RWPE1 (cell line): Measurements from ENCODE around the gene NUB1.

Experiments
- CTCF ChIA-PET: fragments of 350-600 bp; sonication (Branson Sonifier 250); formaldehyde crosslinking; extraction: SDS; loops from one replicate; lab custom pipeline; 2021; lab: Yijun Ruan, JAX
- POLR2A ChIA-PET: fragments of 400-600 bp; formaldehyde crosslinking; extraction: SDS; loops from one replicate; lab custom pipeline; 2020; ENCODE audit warnings: antibody characterized with exemption; ENCODE audit not compliant: low non-redundant PET; lab: Yijun Ruan, JAX
- DNase-seq: peaks from one replicate; pipeline ENCODE4 v3.0.0; 2012; ENCODE audit warnings: low spot score
- H3K27ac ChIP-seq: fragments of 450-650 bp; 2 replicates; pipeline ENCODE4 v1.5.1; 2017
- CTCF ChIP-seq: fragments of 450-650 bp; conservative IDR thresholded peaks from 2 replicates; pipeline ENCODE4 v1.5.1; 2017; ENCODE audit warnings: low read depth, mild to moderate bottlenecking

Gene NUB1

GRCh38 chr7:151319189-151319588 is 22.4 kb upstream of the NUB1 start:
- POLR2A ChIA-PET: no interaction called here
- no peak for DNase-seq
- CTCF ChIA-PET: no interaction called here

GRCh38 chr7:151320263-151320845 is 21.3 kb upstream of the NUB1 start:
- TF ChIP-seq CTCF: no peak
- no peak for DNase-seq
- ChIA-PET POLR2A (no interaction called here), CTCF (interaction anchor here (0.6 kb wide), 1 partner anchor 65 kb away, joined by 3 read pairs; no protein-coding TSS in a partner anchor)
- no peak overlapping the region for H3K27ac ChIP-seq

More at GRCh38 chr7:151319189-151319588, 22.4 kb upstream of the NUB1 start:
- H3K27ac ChIP-seq: no peak overlapping the region
- no peak for TF ChIP-seq CTCF

- no peak overlapping the region for H3K27ac ChIP-seq
- CTCF ChIA-PET: interaction anchor here (0.5 kb wide), 1 partner anchor 878 kb away, joined by 3 read pairs; no protein-coding TSS in a partner anchor
- POLR2A ChIA-PET: no interaction called here
These were observed 20.3 kb upstream of the NUB1 start for GRCh38 chr7:151321341-151321740.

GRCh38 chr7:151322906-151323305 is 18.7 kb upstream of the NUB1 start:
- DNase-seq: no peak
- TF ChIP-seq CTCF: no peak
- no peak overlapping the region for H3K27ac ChIP-seq
- POLR2A ChIA-PET: no interaction called here
- CTCF ChIA-PET: interaction anchor here (0.6 kb wide), 1 partner anchor 114 kb away, joined by 3 read pairs; no protein-coding TSS in a partner anchor

More at GRCh38 chr7:151321341-151321740, 20.3 kb upstream of the NUB1 start:
- no peak for TF ChIP-seq CTCF
- DNase-seq: no peak

DNA sequence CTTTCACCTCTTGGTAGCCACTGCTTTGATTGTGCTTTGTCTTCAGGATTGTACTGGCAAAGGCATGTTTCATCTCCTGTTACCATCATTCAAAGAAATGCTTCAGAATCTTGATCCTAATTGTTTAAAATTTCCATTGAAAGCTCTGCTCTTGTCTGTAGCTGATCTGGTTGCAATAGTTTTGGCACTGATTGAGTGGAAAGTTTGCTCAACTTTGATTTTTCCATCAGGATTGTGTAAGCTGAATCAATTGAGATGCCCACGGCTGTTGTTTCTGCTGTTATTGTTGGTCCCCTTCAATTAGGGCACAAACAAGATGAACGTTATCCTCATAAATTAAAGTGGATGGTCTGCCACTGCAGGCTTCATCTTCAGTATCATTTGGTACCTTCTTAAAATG is 14.6 kb upstream of the NUB1 start:
- H3K27ac ChIP-seq: no peak overlapping the region
- ChIA-PET POLR2A (no interaction called here), CTCF (no interaction called here)
- DNase-seq: no peak
- TF ChIP-seq CTCF: no peak

DNA sequence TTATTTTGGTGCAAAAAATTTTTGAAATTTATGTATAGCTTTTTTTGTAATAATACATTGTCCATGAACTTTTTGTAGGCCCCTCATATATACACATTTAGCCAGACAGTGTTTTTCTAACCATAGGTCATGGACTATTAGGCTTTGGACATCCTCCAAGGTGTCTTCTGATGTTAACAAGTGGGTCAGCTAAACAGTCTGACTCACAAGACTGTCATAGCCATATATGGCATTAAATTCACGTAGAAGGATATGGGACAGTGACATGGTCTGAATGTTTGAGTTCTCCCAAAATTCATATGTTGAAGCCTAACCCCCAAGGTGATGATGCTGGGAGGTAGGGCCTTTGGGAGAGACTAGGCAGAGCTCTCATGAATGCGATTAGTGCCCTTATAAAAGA is 14.0 kb upstream of the NUB1 start:
- no peak for TF ChIP-seq CTCF
- ChIA-PET CTCF (no interaction called here), POLR2A (no interaction called here)
- H3K27ac ChIP-seq: no peak overlapping the region
- DNase-seq: no peak
